K562 (cell line): ENCODE results near the gene CCDC187. TPM values are rescaled to one million over a fixed set of nuclear protein-coding genes. Genes with fewer than 3 reads are reported as not detected.
A peak's percentile ranks its signal among the peaks of the same experiment; 100 is the strongest.

Experiments
- ATAC-seq: fragments of 200-7000 bp; cut with Tn5 transposase; 3 replicates; pipeline ENCODE4 v1.9.1; 2020; ENCODE audit warnings: moderate library complexity
- BruUV-seq: library from RNA; stranded (reverse); fragments of 400-500 nt; replicated peaks from 2 replicates; lab custom pipeline; 2021; lab: Mats Ljungman, UMichigan
- CTCF ChIA-PET: fragments of 300-600 bp; formaldehyde crosslinking; extraction: SDS; loops from one replicate; lab custom pipeline; 2021; ENCODE audit warnings: low intra/inter-chr PET ratio; lab: Yijun Ruan, JAX
- POLR2A ChIA-PET: fragments of 300-600, 350-650 bp; sonication (Branson Sonifier 250); formaldehyde crosslinking; extraction: SDS; loops from one replicate; lab custom pipeline; 2021; ENCODE audit warnings: antibody characterized with exemption, inconsistent platforms; lab: Yijun Ruan, JAX
- DNase-seq, 4 experiments: peaks; one replicate each; pipeline versions ENCODE4 v3.0.0 to v3.0.0-alpha.2; 2011 to 2018; ENCODE audit warnings: low spot score in 3 of 4, mixed read lengths in 3 of 4; ENCODE audit errors: extremely low read depth in 1 of 4
- FAIRE-seq: peaks from 2 replicates; lab custom pipeline; 2011; peaks lifted over from hg19 to GRCh38; lab: Jason Lieb, UNC
- H2AFZ ChIP-seq: 2 replicates; pipeline ENCODE4 v1.6.0; 2011; ENCODE audit warnings: low read depth, low read length, control low read depth, inconsistent platforms
- H3K27ac ChIP-seq: fragments of 200-600 bp; 3 replicates; pipeline ENCODE4 v1.8.0; 2011; ENCODE audit warnings: low read depth, mild to moderate bottlenecking, control low read depth, inconsistent platforms, low read length, moderate library complexity, mixed read lengths; ENCODE audit errors: extremely low read depth
- H3K27me3 ChIP-seq, 2 experiments: fragments of 300-600 bp in 1 of 2; 2 replicates in 1 of 2; 3 replicates in 1 of 2; pipeline versions ENCODE4 v1.6.0 to v1.8.0; 2011; ENCODE audit warnings: inconsistent platforms in 2 of 2, low read length in 2 of 2, mild to moderate bottlenecking in 1 of 2, mixed read lengths in 1 of 2, moderate library complexity in 1 of 2; ENCODE audit not compliant: control insufficient read depth in 2 of 2, insufficient read depth in 2 of 2
- H3K36me3 ChIP-seq: fragments of 300-600 bp; 3 replicates; pipeline ENCODE4 v1.8.0; 2011; ENCODE audit warnings: mild to moderate bottlenecking, low read length, inconsistent platforms; ENCODE audit not compliant: control insufficient read depth, insufficient read depth
- H3K4me1 ChIP-seq, 2 experiments: fragments of 200-600 bp in 1 of 2; replicated peaks in 1 of 2; 2 replicates in 1 of 2; 3 replicates in 1 of 2; pipeline versions ENCODE4 v1.5.1 to v1.8.0; 2011; ENCODE audit warnings: inconsistent platforms in 2 of 2, low read length in 2 of 2, mild to moderate bottlenecking in 1 of 2, mixed read lengths in 1 of 2, moderate library complexity in 1 of 2; ENCODE audit not compliant: control insufficient read depth in 2 of 2, insufficient read depth in 2 of 2
- H3K4me2 ChIP-seq: 2 replicates; pipeline ENCODE4 v1.6.1; 2011; ENCODE audit warnings: low read length, control low read depth, inconsistent platforms, mixed read lengths; ENCODE audit not compliant: insufficient read depth
- H3K4me3 ChIP-seq: fragments of 200-600 bp; sonication (generic), shearing (Covaris generic); 2 replicates; pipeline ENCODE4 v1.5.1; 2016; ENCODE audit warnings: control low read depth, inconsistent platforms
- H3K79me2 ChIP-seq: fragments of 200-600 bp; 3 replicates; pipeline ENCODE4 v1.8.0; 2011; ENCODE audit warnings: low read length, inconsistent platforms; ENCODE audit not compliant: control insufficient read depth, insufficient read depth
- H3K9ac ChIP-seq, 2 experiments: 2 replicates each; pipeline versions ENCODE4 v1.6.0 to v1.6.1; 2011; ENCODE audit warnings: low read depth in 2 of 2, low read length in 2 of 2, control low read depth in 1 of 2, inconsistent platforms in 1 of 2, mild to moderate bottlenecking in 1 of 2, mixed read lengths in 1 of 2; ENCODE audit not compliant: insufficient read depth in 1 of 2
- H3K9me1 ChIP-seq: one replicate; pipeline ENCODE4 v1.6.0; 2011; ENCODE audit warnings: inconsistent platforms, mild to moderate bottlenecking, low read length, moderate library complexity; ENCODE audit not compliant: control insufficient read depth, insufficient read depth
- H3K9me3 ChIP-seq: replicated peaks from 2 replicates; pipeline ENCODE4 v1.5.1; 2011; ENCODE audit warnings: low read depth, low read length, inconsistent platforms; ENCODE audit not compliant: control insufficient read depth, insufficient read depth
- H4K20me1 ChIP-seq: replicated peaks from 2 replicates; pipeline ENCODE4 v1.6.1; 2011; ENCODE audit warnings: low read length, inconsistent platforms, mixed read lengths; ENCODE audit not compliant: control insufficient read depth, insufficient read depth
- ASH1L ChIP-seq: fragments of 450-650 bp; IDR thresholded peaks from 2 replicates; pipeline ENCODE4 v1.6.1; 2018; ENCODE audit warnings: borderline replicate concordance, mild to moderate bottlenecking, low read depth; ENCODE audit not compliant: partially characterized antibody
- BCLAF1 ChIP-seq, 2 experiments: fragments of 450-650 bp in 1 of 2; IDR thresholded peaks; 2 replicates each; pipeline ENCODE4 v1.6.1; 2011 to 2017; ENCODE audit warnings: low read depth in 2 of 2, antibody characterized with exemption in 1 of 2, borderline replicate concordance in 1 of 2, low read length in 1 of 2, mild to moderate bottlenecking in 1 of 2, mixed read lengths in 1 of 2; ENCODE audit not compliant: control insufficient read depth in 1 of 2
- BRD4 ChIP-seq: fragments of 200-600 bp; sonication (generic); IDR thresholded peaks from 2 replicates; pipeline ENCODE4 v1.6.1; 2017; ENCODE audit warnings: inconsistent platforms
- CBX1 ChIP-seq: sonication (generic); IDR thresholded peaks from 2 replicates; pipeline ENCODE4 v1.6.1; 2016; ENCODE audit warnings: antibody characterized with exemption, low read depth, mild to moderate bottlenecking
- CSDE1 ChIP-seq, 2 experiments: fragments of 450-650 bp; IDR thresholded peaks; 2 replicates each; pipeline ENCODE4 v1.6.1; 2016; ENCODE audit warnings: mild to moderate bottlenecking in 1 of 2
- MLLT1 ChIP-seq, 2 experiments: fragments of 450-650 bp; IDR thresholded peaks; 2 replicates each; pipeline ENCODE4 v1.6.1; 2016
- PBX2 ChIP-seq, 2 experiments: IDR thresholded peaks in 1 of 2; conservative IDR thresholded peaks in 1 of 2; 2 replicates each; pipeline ENCODE4 v1.6.1; 2016; ENCODE audit warnings: low read depth in 2 of 2, mild to moderate bottlenecking in 1 of 2, missing compliant biosample characterization in 1 of 2, missing genetic modification characterization in 1 of 2, moderate library complexity in 1 of 2
- TAF1 ChIP-seq: IDR thresholded peaks from 2 replicates; pipeline ENCODE4 v1.6.1; 2011; ENCODE audit warnings: mild to moderate bottlenecking, low read length, moderate library complexity; ENCODE audit not compliant: insufficient read depth, control insufficient read depth, severe bottlenecking; ENCODE audit errors: extremely low read depth
- TCF15 ChIP-seq: fragments of 250-450 bp; sonication (Bioruptor Pico); IDR thresholded peaks from 2 replicates; pipeline ENCODE4 v1.8.0; 2022; ENCODE audit warnings: moderate library complexity, mild to moderate bottlenecking, inconsistent platforms
- WGBS: fragments of 100-300 bp; shearing (Covaris generic); methylation state at CpG from one replicate; pipeline ENCODE4 v1.1.6; 2016; ENCODE audit warnings: low coverage, mixed read lengths; ENCODE audit not compliant: insufficient coverage; ENCODE audit errors: missing lambda C conversion rate; 5-methylcytosine and 5-hydroxymethylcytosine counted together
- in situ Hi-C: fragments of 300-500 bp; cut with MboI; formaldehyde crosslinking; loops from 4 replicates; pipeline ENCODE4 v1.15.0; 2018; ENCODE audit warnings: inconsistent platforms, mixed read lengths
- intact Hi-C: fragments of 100-400 bp; cut with micrococcal nuclease; formaldehyde crosslinking; loops from 2 replicates; pipeline ENCODE4 v1.14.2; 2022
- polyA plus RNA-seq, 8 experiments: library from polyadenylated mRNA; depleted of rRNA in 4 of 8; stranded (reverse) in 5 of 8; unstranded in 3 of 8; fragments of >200 nt; fragmentation: Nextera tagmentation in 2 of 8; fragmentation: Illumina TruSeq in 1 of 8; extraction: Ambion mirVana in 2 of 8; extraction: Trizol in 1 of 8; gene quantifications; 2 replicates each; pipeline versions ENCODE4 v1.2.1 to v1.2.3, GENCODE V29; 2011 to 2014; ENCODE audit warnings: inconsistent platforms in 1 of 8, missing spikeins in 1 of 8
- total RNA-seq, 7 experiments: library from RNA; depleted of rRNA in 6 of 7; stranded (reverse); fragments of >200 nt in 6 of 7; fragmentation: Illumina TruSeq in 2 of 7; extraction: Trizol in 2 of 7; gene quantifications; 2 replicates each; pipeline versions ENCODE4 v1.2.1 to v1.2.3, GENCODE V29; 2011 to 2021; ENCODE audit warnings: low replicate concordance in 1 of 7

The CCDC187 gene
- total and polyA plus RNA-seq, 9 of the 15 experiments (the other 6 are each of a cell fraction or from before 2014, with no cell fraction given) = not detected

GRCh38 chr9:136308702-136309053 lies 4.8 kb upstream of the CCDC187 start (continued):
- TF ChIP-seq TCF15 (CRISPR knock-in tag) = no peak
- 0 out of 4 replicates have a peak, but pooled peaks of 1 of the 2 experiments have one; percentile 30 for TF ChIP-seq CSDE1 (IDR thresholded peaks at IDR 0.05)
- no peak for TF ChIP-seq PBX2 (CRISPR knock-in tag; IDR thresholded peaks at IDR 0.05; ENCODE audit: low read depth)
- TF ChIP-seq PBX2 (tag; conservative IDR thresholded peaks at IDR 0.05; ENCODE audit: low read depth) = no peak
- TF ChIP-seq TAF1 = no peak
- TF ChIP-seq CBX1 = peak; percentile 4; the same call in 1 of the 2 replicates
- TF ChIP-seq, all 486 proteins: peak for 9

- no TSS peak for BruUV-seq
- ChIA-PET CTCF (no interaction called here), POLR2A (no interaction called here)
- no peaks in the 10 kb centered on the region for H3K9me1 ChIP-seq
- 8% methylated on average over 4 of the region's 4 CpGs for WGBS
- H2AFZ ChIP-seq = no peak overlapping the region
- in situ Hi-C loops (no loop called here), intact Hi-C loops (no loop called here)
- H3K79me2 ChIP-seq = no peaks in the 10 kb centered on the region
- H3K4me2 ChIP-seq = no peak overlapping the region
- no peak for ATAC-seq
- no peaks in the 10 kb centered on the region; the same call in 2 of the 3 replicates for H3K36me3 ChIP-seq
- H3K27ac ChIP-seq = no peak overlapping the region
- H4K20me1 ChIP-seq = no peaks in the 10 kb centered on the region; the same call in 1 of the 2 replicates
- H3K27me3 ChIP-seq = peaks cover under 1 to 26% of the 10 kb centered on the region in 2 experiments; a peak in 4 of 5 replicates
- no peak overlapping the region for H3K4me3 ChIP-seq
- no peak for DNase-seq
- H3K9me3 ChIP-seq = peaks cover 12% of the 10 kb centered on the region; the same call in 1 of the 2 replicates
- no peak overlapping the region for H3K9ac ChIP-seq
- FAIRE-seq = no peak
- H3K4me1 ChIP-seq = peaks cover 5 to 64% of the 10 kb centered on the region in 2 experiments; a peak in 3 of 5 replicates
- TF ChIP-seq BRD4 (no peak), ASH1L (peak; percentile 33), BCLAF1 (IDR thresholded peaks at IDR 0.05; ENCODE audit: borderline replicate concordance in 1 of 2, control insufficient read depth in 1 of 2, low read depth in 2 of 2, low read length in 1 of 2) (peak in 1 of 2 experiments; percentile 12; a peak in 1 of 4 replicates), MLLT1 (IDR thresholded peaks at IDR 0.05) (peak in 1 of 2 experiments; percentile 80)
These were observed 4.3 kb upstream of the CCDC187 start for GRCh38 chr9:136308006-136308701.
